GM19395 (cell line): ENCODE results near the gene AHCY.
"Not testable (repeated sequence)": the region's sequence is repeated elsewhere in the genome, so short reads cannot be mapped to it uniquely, and the experiment has no call there.

Experiments
- ATAC-seq: cut with Tn5 transposase; IDR thresholded peaks from one replicate; pipeline ENCODE4 v1.9.1; 2021; ENCODE audit warnings: mild to moderate bottlenecking, moderate library complexity; ENCODE audit not compliant: unreplicated experiment

Gene AHCY

GRCh38 chr20:34262488-34263288, 40.5 kb downstream of the AHCY start:
- ATAC-seq = no peak

- no peak for ATAC-seq
These were observed 42.8 kb downstream of the AHCY start for GRCh38 chr20:34260208-34260942.

GRCh38 chr20:34256629-34257124, 46.5 kb downstream of the AHCY start:
- ATAC-seq = no peak

- ATAC-seq = no peak
These were observed 48.2 kb downstream of the AHCY start for GRCh38 chr20:34254979-34255378.

- ATAC-seq = not testable (repeated sequence)
These were observed 50.6 kb downstream of the AHCY start for GRCh38 chr20:34252431-34253086.

GRCh38 chr20:34251619-34252018, 51.5 kb downstream of the AHCY start:
- no peak for ATAC-seq

- no peak for ATAC-seq
These were observed 53.1 kb downstream of the AHCY start for GRCh38 chr20:34250005-34250404.

- ATAC-seq = no peak
These were observed 53.9 kb downstream of the AHCY start for GRCh38 chr20:34249291-34249690.

GRCh38 chr20:34246126-34246626, 57.0 kb downstream of the AHCY start:
- no peak for ATAC-seq

GRCh38 chr20:34243377-34243776, 59.8 kb downstream of the AHCY start:
- no peak for ATAC-seq

- no peak for ATAC-seq
These were observed 60.3 kb downstream of the AHCY start for GRCh38 chr20:34242879-34243278.

- ATAC-seq = not testable (repeated sequence)
These were observed 61.1 kb downstream of the AHCY start for GRCh38 chr20:34242015-34242414.

- no peak for ATAC-seq
These were observed 62.2 kb downstream of the AHCY start, which contains the start of gene ASIP for GRCh38 chr20:34240693-34241615. Gene ASIP (plus strand): TSS chr20:34241423. CDS start chr20:34260375, 18,952 bp downstream.

GRCh38 chr20:34240121-34240520, 63.0 kb downstream of the AHCY start:
- ATAC-seq = no peak

- no peak for ATAC-seq
These were observed 65.2 kb downstream of the AHCY start for GRCh38 chr20:34237942-34238341.

GRCh38 chr20:34235875-34236274, 67.3 kb downstream of the AHCY start:
- no peak for ATAC-seq

GRCh38 chr20:34233687-34234086, 69.5 kb downstream of the AHCY start:
- ATAC-seq = no peak

GRCh38 chr20:34232494-34233087, 70.6 kb downstream of the AHCY start:
- no peak for ATAC-seq

GRCh38 chr20:34231634-34232033, 71.5 kb downstream of the AHCY start:
- no peak for ATAC-seq
